Stimulated activated CD8-positive, alpha-beta memory T cell treated with anti-CD3 and anti-CD28 coated beads, Interleukin-4, amount 100 ng/mL, for 1 hour (primary cell): Measurements from ENCODE around the gene DAZAP1.

Source experiments
- DNase-seq, 2 donors: peaks; one replicate each; pipeline ENCODE4 v3.0.0-alpha.2; 2020; ENCODE audit warnings: low read depth in 2 of 2, low spot score in 1 of 2

The DAZAP1 gene

DNA sequence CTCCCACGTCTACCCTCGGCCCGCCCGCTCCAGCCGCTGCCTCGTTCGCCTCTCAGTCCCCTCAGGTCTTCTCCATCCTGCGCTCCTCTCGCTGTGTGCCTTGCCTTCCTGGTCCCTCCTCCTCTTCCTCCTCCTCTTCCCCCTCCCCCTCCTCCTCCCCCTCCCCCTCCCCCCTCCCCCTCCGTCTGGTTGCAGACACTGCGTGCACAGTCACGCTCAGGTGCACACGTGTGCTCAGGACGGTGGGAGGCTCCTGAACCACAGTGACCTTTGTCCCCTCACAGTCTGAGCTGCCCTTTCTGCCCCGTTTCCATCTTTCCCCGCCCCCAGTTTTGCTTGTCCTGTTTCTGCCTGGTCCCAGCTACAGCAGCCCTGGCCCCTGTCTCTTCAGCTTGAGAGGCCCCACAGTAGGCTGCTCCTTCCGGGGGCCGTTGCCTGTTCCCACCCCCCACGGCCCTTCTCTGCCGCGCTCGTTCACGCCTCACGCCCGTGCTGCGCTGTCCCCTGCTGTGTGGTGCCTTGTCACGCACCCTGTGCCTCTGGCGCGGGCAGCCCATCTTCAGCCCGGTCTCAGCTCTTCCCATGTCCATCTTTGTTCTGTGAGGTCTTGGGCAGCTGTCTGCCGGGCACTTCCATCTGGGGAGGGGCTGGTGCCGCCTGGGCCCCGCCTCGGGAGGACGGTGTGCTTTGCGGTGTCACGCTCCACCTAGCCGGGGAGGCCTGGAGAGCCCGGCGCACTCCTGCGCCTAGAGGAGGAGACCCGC lies 17.0 kb downstream of the DAZAP1 start:
- DNase-seq: no peak

DNA sequence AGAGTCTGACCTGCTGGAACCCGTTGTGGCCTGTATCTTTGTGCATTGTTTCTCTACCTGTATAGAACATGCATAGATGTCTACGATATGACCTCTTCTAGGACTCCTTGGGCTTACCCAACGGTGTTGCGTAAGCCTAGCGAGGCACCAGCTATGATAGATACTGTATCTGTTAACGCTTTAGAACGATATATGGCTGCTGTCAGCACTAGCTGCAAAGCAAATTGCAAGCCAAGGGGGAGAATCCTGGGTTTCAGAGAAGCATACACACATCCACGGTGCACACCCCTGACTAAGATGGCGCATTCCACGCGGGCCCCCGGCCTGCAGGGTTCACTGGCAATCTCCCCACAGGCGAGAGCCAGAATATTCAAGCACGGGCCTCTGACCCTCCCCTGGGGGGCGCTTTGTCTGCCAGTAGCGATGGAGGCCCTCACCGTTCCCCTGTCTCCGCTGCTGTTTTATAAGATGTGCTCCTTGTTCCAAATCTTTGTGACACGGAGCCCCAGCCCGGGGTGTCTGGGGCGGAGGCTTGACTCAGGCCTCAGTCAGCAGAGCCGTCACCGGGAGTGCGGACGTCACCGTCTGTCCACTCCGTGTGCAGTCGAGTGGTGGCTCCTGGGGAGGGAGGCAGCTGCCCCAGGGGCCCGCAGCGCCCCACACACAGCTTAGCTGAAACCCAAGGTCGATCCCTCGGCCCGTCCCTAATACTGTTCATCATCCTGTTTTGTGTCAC lies 17.9 kb downstream of the DAZAP1 start:
- DNase-seq: no peak

DNA sequence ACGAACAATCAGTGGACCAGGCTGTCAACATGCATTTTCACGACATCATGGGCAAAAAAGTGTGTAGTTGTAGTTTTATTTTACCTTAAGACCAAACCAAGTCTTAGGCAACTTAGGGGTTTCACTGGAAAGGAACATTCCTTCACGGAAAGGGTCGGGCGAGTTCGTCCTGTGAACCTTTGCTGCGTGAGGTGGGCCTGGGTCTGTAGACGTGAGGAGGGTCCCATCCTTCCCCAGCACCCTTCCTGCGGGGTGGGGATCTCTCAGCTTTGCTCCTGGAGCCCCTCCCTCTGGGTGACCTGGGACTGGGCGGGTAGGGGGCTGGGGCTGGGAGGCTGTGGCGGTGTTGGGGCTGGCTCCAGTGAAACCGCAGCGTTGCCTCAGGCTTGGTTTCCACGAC lies 18.5 kb downstream of the DAZAP1 start:
- no peak for DNase-seq

DNA sequence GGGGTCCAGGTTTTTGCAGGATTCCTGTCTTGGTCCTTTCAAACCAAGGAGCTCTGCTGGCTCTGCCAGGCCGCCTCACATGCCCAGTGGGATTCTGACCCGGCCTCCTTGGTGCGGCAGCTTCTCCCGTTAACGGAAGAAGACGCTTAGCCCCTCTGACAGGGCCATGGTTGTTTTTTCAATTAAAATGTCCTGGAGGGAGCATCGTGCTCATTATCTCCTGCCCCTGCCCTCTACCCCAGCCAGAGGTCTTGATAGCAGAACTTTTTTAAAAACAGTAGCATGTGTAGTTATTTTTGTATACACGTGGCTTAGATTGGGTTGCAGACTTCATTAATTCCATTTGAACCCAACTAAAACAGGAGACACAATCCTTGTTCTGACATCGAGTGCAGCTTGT lies 19.4 kb downstream of the DAZAP1 start:
- no peak for DNase-seq

DNA sequence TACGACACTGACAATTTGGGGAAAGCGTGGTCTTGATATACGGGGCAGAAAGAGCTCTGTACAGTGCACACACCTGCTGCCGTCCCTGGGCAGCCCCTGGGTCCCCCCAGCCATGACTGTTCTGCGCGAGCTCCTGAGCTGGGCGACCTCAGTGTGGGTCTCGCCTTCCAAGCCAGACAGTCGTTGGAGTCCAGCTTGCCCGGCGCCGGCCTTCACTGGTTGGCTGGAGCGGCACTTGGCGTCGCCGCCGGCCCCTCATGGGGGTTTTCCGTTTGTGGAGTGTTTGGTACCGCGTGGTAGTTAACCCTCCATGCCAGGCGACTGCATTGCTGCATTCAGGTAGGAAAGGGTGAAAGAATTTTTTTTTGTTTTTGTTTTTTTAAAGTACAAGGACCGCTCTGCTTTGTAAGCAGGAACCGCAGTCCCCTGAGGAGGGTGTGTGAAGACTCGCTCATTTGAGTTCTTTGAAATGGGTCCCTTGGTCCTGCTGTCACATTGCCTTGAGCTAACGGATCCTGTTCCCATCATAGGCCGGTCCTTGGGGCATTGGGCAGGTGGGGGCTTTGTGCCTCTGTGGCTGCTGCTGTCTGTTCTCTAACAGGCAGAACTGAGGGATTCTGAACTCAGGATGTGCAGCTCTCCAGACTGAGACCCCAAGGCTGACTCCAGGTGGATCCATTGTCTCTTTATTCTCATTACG lies 20.0 kb downstream of the DAZAP1 start:
- no peak for DNase-seq

DNA sequence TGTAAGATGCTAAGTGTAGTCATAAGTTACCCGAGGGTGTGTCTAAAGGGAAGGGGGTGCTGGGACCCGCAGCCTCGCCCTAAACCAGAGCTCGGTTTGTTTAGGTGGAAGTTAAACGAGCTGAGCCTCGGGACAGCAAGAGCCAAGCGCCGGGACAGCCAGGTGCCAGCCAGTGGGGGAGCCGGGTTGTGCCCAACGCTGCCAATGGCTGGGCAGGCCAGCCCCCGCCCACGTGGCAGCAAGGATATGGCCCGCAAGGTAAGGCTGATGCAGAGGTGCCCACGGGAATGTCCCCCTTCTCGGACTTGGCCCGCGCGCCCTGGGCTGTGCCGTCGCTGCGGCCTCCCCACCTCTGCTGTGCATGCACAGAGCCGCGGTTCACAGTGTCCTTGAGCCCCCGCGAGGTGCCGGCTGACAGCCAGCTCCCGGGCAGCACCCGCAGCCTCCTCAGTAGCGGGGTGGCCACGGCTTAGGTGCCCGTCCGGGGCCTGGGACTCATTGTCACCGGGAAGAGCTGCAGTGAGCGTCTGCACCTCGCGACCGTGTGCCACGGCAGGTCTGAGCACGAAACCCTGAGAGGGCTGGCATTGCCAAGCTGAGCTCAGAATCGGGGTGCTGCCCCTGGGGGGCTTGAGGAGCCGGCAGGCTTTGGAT lies 21.5 kb downstream of the DAZAP1 start:
- no peak for DNase-seq

DNA sequence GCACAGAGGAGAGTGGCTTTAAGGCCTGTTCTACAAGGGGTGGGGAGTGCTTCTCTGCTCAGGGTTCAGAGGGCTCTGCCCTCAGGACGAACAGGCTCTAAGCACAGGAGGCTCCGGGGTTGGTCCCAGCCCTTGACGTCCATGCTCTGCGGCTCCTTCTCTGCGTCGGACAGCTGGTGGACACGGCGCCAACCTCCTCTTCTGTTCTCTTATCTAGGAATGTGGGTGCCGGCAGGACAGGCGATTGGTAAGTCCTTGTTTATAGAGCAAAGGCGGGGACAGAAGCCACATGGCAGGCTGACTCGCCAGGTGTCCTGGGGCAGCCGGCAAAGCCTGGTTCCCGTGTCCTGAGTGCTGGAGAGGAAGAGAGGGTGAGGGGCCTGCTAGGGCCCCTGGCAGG lies 22.4 kb downstream of the DAZAP1 start:
- no peak for DNase-seq

DNA sequence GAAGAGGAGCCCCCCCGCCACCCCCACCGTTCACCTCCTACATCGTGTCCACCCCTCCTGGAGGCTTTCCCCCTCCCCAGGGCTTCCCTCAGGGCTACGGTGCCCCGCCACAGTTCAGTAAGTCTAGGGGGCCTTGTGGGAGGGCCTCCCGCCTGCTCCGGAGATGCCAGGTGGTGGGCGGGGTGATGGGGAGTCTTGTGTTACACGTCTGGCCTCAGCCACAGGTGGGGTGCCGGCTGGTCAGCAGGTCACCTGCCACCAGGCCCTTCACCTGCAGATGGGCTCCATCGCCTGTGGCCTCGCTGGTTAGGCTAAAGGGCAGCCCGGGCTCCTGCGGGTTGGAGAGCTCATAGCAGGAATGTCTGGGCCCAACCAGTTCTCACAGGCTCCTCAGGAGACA lies 22.9 kb downstream of the DAZAP1 start:
- DNase-seq: no peak

DNA sequence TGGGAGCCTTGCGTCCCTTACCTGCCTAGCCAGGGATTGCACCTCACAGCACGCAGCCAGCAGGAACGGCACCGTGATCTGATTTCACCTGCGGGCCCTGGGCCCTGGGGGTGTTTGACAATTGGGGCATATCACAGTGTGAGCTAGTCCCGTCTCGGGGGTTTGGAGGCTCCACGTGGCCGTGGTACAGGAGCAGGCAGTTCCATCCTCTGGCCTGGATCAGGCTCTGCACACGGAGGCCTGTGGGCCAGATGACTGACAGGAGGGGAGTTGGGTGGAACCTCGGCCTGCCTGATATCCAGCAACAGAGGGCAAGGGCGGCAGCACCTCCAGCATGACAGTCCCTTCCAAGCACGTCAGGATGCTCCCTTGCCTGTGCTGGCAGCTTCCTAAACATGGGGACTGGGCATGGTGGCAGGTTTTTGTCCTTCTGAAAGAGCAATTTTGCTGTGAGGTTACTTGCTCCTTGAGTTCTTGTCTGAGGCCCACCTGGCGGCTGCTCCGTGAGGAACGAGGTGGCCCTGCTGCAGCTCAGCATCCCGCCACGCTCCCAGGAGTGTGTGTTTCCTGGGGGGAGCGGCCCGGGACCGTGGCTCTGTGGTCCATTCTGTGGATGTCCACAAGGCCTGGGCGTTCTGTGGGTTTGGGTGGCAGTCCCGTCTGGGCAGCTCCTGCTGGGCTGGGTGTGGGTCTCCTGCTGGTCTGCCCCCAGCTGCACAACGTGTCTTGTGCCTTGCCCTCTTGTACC lies 24.5 kb downstream of the DAZAP1 start:
- no peak for DNase-seq

DNA sequence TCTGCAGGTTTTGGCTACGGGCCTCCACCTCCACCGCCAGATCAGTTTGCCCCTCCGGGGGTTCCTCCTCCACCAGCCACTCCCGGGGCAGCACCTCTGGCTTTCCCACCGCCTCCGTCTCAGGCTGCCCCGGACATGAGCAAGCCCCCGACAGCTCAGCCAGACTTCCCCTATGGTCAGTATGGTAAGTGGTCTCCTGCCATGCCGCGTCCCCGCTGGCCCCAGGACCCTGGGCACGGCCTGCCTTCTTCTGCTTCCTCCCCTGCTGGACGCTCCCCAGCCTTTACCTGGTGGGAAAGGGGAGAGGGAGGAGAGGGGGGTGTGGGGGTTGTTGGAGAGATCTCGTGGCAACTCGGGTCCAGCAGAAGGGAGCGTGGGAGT lies 25.1 kb downstream of the DAZAP1 start:
- DNase-seq: no peak

DNA sequence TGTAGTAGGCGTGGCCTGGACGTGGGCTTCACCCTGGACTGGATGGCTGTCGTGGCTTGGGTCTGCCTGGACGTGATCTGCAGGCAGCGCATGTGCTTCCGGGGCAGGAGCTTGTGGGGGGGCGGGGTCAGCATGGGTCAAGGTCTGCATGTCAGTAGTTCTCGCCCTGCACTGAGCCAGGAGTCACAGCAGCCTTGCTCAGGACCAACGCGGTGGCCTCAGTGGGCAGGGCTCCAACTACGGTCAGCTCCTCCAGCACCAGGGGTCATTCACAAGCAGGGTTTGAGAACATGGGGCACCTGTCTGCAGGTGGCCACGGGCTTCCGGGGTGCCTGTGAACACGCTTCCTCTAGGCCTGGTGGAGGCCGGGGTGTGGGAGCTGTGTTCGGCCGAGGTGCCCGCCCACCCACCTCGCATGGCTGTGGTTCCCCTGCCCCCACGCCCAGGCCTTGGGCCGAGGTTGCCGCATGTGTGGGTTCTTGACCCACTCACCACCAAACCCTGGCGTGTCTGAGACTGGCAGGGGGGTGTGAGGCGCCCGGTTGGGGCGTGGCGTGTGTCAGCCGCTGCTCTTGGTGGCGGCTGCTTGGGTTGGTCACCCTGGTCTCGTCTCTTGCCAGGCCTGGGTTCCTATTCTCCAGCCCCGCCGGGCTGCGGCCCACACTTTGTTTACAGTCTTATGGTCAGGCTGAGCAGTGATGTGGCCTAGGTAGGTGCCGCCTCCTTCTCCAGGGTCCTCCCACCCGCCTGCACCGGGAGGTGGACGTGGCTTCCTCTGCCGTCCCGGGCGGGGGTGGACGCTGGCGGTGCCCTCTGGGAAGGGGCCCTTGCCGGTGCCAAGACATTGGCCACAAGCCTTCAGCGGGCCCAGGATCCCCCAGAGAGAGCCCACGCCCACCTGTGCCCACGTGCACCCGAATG lies 26.0 kb downstream of the DAZAP1 start:
- no peak for DNase-seq

DNA sequence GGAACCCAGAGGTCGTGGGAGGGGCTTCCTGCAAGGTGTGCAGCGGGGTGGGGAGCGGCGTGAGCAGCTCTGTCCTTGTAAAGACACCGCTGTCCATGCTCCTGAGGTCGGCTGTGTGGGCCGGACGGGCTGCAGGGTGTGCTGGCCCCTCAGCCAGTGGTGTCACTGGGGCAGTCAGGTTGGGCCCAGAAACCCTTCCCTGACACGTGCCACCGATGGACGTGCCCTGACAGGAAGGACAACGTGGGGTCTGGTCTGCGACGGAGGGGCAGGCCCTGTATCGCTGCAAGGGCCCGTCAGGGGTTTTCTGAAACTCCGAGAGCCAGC lies 26.6 kb downstream of the DAZAP1 start:
- DNase-seq: no peak

DNA sequence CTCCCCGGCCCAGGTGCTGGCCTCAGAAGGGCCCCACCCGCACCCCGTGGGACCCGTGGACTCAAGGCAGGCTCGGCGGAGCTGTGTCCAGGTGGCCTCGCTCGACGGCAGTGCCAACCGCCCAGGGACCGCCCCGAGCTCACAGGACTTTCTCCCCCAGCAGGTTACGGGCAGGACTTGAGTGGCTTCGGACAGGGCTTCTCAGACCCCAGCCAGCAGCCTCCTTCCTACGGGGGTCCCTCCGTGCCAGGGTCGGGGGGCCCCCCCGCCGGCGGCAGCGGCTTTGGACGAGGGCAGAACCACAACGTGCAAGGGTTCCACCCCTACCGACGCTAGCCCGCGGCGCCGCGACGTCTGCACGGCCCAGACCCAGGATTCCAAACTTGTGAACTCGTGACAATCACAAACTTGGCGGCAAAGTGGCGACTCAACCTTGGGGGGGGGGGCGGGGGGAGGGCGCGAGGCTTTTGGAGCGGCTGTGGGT lies 27.2 kb downstream of the DAZAP1 start:
- no peak for DNase-seq

DNA sequence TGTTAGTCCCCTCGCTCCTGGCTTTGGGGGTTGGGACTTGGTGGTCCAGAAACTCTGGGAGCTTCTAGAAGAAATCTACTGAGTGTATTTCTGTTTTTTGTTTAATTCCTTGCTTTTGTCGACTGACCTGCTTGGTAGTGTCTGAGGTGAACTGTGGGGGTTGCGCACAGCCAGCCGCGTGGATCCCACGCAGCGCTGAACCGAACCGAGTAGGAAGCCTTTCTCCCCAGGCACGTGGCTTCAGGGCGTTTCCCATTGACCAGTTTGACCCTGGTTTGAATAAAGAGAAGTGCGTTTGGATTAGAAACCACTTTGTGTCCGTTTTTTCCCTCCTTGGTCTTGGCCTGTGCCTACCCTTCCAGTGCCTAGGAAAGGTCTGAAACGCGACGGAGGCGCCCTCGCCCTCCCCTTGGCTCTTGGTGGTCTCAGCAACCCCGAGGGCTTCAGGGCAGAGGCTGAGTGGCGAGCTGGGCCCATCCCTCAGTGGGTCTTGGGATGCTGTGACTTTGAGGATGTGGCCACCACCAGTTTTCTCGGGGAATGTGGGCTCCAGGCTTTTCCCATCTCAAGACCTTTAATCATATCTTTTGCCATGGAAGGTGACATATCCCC lies 28.1 kb downstream of the DAZAP1 start:
- DNase-seq: no peak

DNA sequence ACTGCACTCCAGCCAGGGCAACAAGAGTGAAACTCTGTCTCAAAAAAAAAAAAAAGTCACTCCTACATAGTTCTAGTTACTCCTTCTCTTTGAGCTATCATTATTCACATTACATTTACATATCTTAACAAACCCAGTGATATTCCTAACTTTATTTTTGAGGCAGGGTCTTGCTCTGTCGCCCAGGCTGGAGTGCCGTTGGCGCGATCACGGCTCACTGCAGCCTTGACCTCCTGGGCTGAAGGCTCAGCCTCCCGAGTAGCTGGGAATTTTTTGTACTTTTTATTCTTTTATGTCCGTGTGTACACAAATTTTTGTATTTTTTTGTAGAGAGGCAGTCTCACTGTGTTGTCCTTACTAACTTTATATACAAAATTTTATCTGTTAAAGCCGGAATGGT lies 30.2 kb downstream of the DAZAP1 start:
- DNase-seq: no peak

DNA sequence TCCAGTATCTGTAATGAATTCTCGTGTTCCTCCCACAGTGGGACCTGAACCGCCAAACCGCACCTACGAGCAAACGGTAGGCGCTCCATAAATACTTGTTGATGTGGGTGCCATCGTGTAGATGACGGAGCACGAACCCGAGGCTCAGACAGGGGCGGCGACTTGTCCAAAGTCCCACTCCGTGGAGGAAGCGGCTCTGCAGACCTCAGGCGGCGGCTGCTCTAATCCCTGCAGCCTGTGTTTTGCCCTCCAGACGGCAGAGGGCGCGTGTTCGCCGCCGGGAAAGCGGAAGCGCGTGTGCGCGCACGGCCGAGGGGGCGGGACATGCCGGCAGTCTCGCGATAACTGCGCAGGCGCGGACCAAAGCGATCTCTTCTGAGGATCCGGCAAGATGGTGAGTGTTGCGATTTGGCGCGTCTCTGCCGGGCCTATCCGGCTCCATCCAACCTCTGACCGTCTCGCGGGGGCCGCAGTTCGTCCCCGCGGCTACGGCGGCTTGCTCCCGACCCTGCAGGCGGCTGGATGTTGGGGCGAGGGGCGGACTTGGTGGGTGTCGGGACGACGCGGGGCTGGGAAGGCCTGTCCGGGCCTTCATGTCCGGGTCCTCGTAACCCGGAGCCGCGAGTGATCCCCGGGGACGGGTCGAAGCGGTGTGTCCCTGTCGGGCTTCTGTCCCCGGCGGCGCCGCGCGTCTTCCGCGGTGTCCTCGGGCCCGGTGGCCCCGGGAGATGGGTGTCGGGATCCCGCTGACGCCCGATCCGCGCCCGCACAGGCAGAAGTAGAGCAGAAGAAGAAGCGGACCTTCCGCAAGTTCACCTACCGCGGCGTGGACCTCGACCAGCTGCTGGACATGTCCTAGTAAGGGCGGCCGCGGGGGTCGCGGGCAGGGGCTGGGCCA lies 30.9 kb downstream of the DAZAP1 start, which contains the start of gene RPS15:
TSS of gene RPS15 (plus strand) at position 362 of the 898 bp plus-strand sequence. CDS start at position 392, 30 bp downstream.
- DNase-seq: peak; percentile 93 to 95

DNA sequence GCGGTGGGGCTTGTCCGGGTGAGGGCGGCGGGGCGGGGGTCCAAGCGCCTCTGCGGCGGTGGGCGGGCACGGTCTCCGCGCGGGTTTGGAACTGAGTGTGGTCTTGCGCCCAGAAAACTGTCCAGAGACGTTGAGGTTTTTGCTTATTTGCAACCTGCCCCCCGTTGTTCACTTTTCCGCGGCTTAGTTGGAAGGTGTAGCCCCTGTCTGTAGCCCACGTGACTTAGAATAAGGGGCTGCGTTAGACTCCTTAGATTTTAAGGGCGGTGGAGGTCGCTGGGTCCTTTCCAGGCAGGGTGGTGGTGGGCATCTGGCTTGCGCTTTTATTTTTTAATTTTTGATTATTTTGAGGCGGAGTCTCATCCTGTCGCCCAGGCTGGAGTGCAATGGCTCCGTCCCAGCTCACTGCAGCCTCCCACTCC lies 31.6 kb downstream of the DAZAP1 start:
- no peak for DNase-seq
